HEK293T (cell line): ENCODE results near the gene ARHGAP8.
"Not testable (repeated sequence)": the region's sequence is repeated elsewhere in the genome, so short reads cannot be mapped to it uniquely, and the experiment has no call there.

Source experiments
- CTCF ChIA-PET: fragments of 350-600 bp; formaldehyde crosslinking; extraction: SDS; loops from one replicate; lab custom pipeline; 2021; ENCODE audit warnings: antibody characterized with exemption, inconsistent platforms; lab: Yijun Ruan, JAX
- POLR2A ChIA-PET: fragments of 350-600 bp; formaldehyde crosslinking; extraction: SDS; loops from one replicate; lab custom pipeline; 2020; ENCODE audit warnings: antibody characterized with exemption, inconsistent platforms; lab: Yijun Ruan, JAX
- DNase-seq: peaks from one replicate; pipeline ENCODE4 v3.0.0; 2012; ENCODE audit warnings: mixed read lengths; ENCODE audit errors: extremely low spot score
- ARNT ChIP-seq: fragments of 450-650 bp; IDR thresholded peaks from 2 replicates; pipeline ENCODE4 v1.6.1; 2017; ENCODE audit warnings: mild to moderate bottlenecking
- BHLHE40 ChIP-seq: fragments of 450-650 bp; IDR thresholded peaks from 2 replicates; pipeline ENCODE4 v1.6.1; 2016; ENCODE audit warnings: mild to moderate bottlenecking, moderate library complexity, borderline replicate concordance
- CTBP1 ChIP-seq: fragments of 450-650 bp; IDR thresholded peaks from 2 replicates; pipeline ENCODE4 v1.6.1; 2016; ENCODE audit warnings: borderline replicate concordance
- ELF4 ChIP-seq: fragments of 450-650 bp; IDR thresholded peaks from 2 replicates; pipeline ENCODE4 v1.6.1; 2017; ENCODE audit warnings: antibody characterized with exemption
- FOXA1 ChIP-seq: fragments of 450-650 bp; IDR thresholded peaks from 2 replicates; pipeline ENCODE4 v1.6.1; 2016; ENCODE audit warnings: mild to moderate bottlenecking
- FOXK2 ChIP-seq: fragments of 450-650 bp; IDR thresholded peaks from 2 replicates; pipeline ENCODE4 v1.6.1; 2016; ENCODE audit warnings: mild to moderate bottlenecking
- FOXM1 ChIP-seq: fragments of 450-650 bp; IDR thresholded peaks from 2 replicates; pipeline ENCODE4 v1.6.1; 2017; ENCODE audit warnings: mild to moderate bottlenecking, borderline replicate concordance
- HDGF ChIP-seq: fragments of 450-650 bp; IDR thresholded peaks from 2 replicates; pipeline ENCODE4 v1.6.1; 2017; ENCODE audit warnings: antibody characterized with exemption, borderline replicate concordance
- L3MBTL2 ChIP-seq: fragments of 450-650 bp; conservative IDR thresholded peaks from 2 replicates; pipeline ENCODE4 v1.6.1; 2016; ENCODE audit warnings: mild to moderate bottlenecking
- LEF1 ChIP-seq: fragments of 450-650 bp; IDR thresholded peaks from 2 replicates; pipeline ENCODE4 v1.6.1; 2017; ENCODE audit warnings: mild to moderate bottlenecking, borderline replicate concordance
- NFRKB ChIP-seq: fragments of 450-650 bp; IDR thresholded peaks from 2 replicates; pipeline ENCODE4 v1.6.1; 2016; ENCODE audit warnings: mild to moderate bottlenecking, moderate library complexity
- SP1 ChIP-seq: fragments of 450-650 bp; IDR thresholded peaks from 2 replicates; pipeline ENCODE4 v1.6.1; 2017
- SUZ12 ChIP-seq: fragments of 450-650 bp; IDR thresholded peaks from 2 replicates; pipeline ENCODE4 v1.6.1; 2016; ENCODE audit warnings: mild to moderate bottlenecking
- TARDBP ChIP-seq: fragments of 450-650 bp; IDR thresholded peaks from 2 replicates; pipeline ENCODE4 v1.6.1; 2016
- ZNF384 ChIP-seq: fragments of 450-650 bp; IDR thresholded peaks from 2 replicates; pipeline ENCODE4 v1.6.1; 2016
- TF ChIP-seq, protein P1 (sequence below): fragments of 450-650 bp; IDR thresholded peaks from 2 replicates; pipeline ENCODE4 v1.6.1; 2016

Gene ARHGAP8

DNA sequence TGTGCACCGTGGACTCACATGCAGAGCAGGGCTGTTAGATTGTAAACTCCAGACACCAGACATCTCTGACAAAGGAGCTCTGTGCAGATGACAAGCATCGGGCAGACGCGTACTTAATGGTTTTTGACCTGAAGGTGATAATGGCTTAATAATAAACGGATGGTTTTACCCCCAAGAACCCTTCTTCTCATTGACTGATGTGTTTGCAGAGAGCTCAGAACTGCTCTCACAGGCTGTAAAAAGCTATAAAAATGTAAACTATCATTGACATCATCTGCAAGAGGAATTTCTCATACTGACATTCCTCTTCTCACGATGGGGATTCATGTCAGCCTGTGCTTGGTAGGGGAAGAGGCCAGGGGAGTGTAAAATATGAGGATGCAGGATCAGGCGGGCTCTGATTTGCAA lies 8.6 kb upstream of the ARHGAP8 start:
- CTCF ChIA-PET = interaction anchor here (0.6 to 1.0 kb wide), 2 partner anchors 9 to 61 kb away, joined by 3 read pairs; no protein-coding TSS in a partner anchor
- TF ChIP-seq FOXK2 (no peak), CTBP1 (no peak), FOXM1 (no peak), HDGF (no peak), ARNT (no peak), NFRKB (no peak), BHLHE40 (no peak), SP1 (no peak), SUZ12 (no peak), L3MBTL2 (no peak), ELF4 (no peak)
- TF ChIP-seq, protein P1, sequence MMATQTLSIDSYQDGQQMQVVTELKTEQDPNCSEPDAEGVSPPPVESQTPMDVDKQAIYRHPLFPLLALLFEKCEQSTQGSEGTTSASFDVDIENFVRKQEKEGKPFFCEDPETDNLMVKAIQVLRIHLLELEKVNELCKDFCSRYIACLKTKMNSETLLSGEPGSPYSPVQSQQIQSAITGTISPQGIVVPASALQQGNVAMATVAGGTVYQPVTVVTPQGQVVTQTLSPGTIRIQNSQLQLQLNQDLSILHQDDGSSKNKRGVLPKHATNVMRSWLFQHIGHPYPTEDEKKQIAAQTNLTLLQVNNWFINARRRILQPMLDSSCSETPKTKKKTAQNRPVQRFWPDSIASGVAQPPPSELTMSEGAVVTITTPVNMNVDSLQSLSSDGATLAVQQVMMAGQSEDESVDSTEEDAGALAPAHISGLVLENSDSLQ = no peak

DNA sequence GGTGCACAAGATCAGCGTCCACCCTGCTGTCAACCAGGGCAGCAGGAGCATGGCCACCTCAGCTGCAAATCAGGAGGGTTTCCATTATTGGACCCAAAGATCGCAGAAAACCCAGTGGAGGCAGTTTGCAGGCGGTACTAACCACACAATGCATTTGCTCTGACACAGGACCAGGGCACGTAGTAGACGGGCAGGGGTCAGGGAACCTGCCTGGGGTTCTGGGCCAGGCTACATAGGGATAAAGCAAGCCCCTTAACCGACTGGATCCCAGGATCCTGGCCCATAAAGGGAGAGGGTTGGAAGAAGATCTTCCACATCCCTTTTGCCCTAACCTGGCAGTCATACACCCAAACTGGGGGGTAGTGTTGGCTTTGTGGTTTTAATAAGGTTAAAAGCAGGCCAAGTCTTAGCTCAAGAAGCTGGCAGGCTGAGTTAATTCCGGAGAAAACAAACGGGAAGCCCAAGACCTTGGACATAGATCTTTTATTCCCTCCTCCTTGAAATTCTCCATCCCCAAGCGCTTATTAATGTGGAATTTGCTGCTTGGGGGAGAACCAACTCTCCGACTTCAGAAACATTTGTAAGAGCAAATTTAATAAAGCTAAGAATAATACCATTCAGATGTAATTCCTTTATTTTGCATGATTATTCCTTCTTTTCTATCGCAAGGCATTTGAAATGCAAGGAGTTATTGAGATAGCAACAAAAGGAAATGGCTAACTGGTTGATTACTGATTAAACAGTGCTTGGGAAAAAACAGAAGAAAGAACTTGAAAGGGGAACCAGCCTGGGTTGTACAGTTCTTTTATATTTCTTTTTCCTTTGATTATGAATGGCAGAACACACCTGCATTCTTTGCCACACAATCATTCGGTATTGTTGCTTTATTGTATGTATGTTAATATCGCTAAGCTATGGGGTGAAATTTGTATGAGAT lies 6.3 kb upstream of the ARHGAP8 start:
- ChIA-PET POLR2A (no interaction called here), CTCF (no interaction called here)
- TF ChIP-seq FOXA1 = no peak
- TF ChIP-seq, protein P1 = no peak
- no peak for TF ChIP-seq NFRKB
- no peak for TF ChIP-seq BHLHE40
- TF ChIP-seq FOXK2 = no peak
- TF ChIP-seq HDGF = no peak
- TF ChIP-seq SP1 = no peak
- TF ChIP-seq SUZ12 = no peak
- TF ChIP-seq ZNF384 = no peak
- no peak for TF ChIP-seq ARNT
- no peak for TF ChIP-seq CTBP1
- TF ChIP-seq L3MBTL2 = no peak
- TF ChIP-seq ELF4 = no peak
- no peak for TF ChIP-seq TARDBP
- no peak for TF ChIP-seq FOXM1
- TF ChIP-seq LEF1 = no peak
- no peak for DNase-seq

More for the DNA sequence above, 8.6 kb upstream of the ARHGAP8 start:
- POLR2A ChIA-PET = no interaction called here
- no peak for DNase-seq

DNA sequence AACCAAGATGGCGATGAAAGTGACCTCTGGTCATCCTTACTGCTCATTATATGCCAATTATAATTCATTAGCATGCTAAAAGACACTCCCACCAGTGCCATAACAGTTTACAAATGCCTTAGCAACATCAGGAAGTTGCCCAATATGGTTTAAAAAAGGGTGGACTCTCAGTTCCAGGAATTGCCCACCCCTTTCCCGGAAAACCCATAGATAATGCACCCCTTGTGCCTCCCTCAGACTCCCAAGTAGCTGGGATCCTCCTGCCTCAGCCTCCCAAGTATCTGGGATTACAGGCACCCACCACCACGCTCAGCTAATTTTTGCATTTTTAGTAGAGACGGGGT lies 4.6 kb upstream of the ARHGAP8 start:
- DNase-seq, POLR2A ChIA-PET, CTCF ChIA-PET: not testable (repeated sequence)

DNA sequence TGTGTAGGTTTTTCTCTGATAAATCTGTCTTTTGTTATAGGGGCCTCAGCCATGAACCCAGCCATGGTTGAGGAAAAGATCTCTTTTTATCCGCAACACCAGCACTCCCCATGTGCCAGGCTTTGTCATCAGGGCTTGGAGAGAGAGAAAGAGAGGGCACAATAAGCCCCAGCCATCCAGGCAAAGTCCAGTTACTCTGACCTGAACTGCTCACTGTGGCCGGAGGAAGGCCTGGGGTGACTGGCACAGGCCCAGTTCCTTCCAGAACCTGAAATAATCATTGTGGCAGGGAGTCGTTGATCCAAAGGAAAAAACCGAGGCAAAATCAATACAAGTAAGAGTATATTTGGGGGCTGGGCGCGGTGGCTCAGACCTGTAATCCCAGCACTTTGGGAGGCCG lies 3.9 kb upstream of the ARHGAP8 start:
- POLR2A ChIA-PET = no interaction called here
- CTCF ChIA-PET = no interaction called here
- TF ChIP-seq, protein P1 = no peak
- TF ChIP-seq ARNT = no peak
- TF ChIP-seq FOXA1 = no peak
- TF ChIP-seq BHLHE40 = no peak
- no peak for TF ChIP-seq L3MBTL2
- TF ChIP-seq ELF4 = no peak
- TF ChIP-seq SP1 = no peak
- no peak for TF ChIP-seq ZNF384
- TF ChIP-seq HDGF = no peak
- no peak for TF ChIP-seq FOXM1
- TF ChIP-seq CTBP1 = no peak
- no peak for TF ChIP-seq LEF1
- no peak for TF ChIP-seq NFRKB
- TF ChIP-seq SUZ12 = no peak
- TF ChIP-seq TARDBP = no peak
- DNase-seq = no peak

DNA sequence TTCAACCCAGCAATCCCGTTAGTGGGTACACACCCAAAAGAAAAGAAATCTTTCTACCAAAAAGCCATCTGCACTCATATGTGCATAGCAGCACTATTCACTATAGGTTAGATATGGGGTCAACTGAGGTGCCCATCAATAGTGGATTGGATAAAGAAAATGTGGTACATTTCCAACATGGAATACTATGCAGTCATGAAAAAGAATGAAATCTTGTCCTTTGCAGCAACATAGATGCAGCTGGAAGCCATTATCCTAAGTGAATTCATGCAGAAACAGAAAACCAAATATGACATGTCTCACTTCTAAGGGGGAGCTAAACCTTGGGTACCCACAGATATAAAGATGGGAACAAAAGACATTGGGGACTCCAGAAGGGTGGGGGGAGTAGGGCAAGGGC lies 1.9 kb upstream of the ARHGAP8 start:
- DNase-seq = no peak
- POLR2A ChIA-PET = no interaction called here
- CTCF ChIA-PET = no interaction called here
- TF ChIP-seq SUZ12 (no peak), FOXA1 (no peak), FOXK2 (no peak), L3MBTL2 (no peak), NFRKB (no peak), BHLHE40 (no peak), TARDBP (no peak), SP1 (no peak), ELF4 (no peak), ZNF384 (no peak), FOXM1 (no peak)
- TF ChIP-seq, protein P1 = no peak
